GM19324 (cell line): Measurements from ENCODE around the gene RPL36AL.
"Not testable (repeated sequence)": the region's sequence is repeated elsewhere in the genome, so short reads cannot be mapped to it uniquely, and the experiment has no call there.

Experiments
- ATAC-seq: cut with Tn5 transposase; IDR thresholded peaks from one replicate; pipeline ENCODE4 v1.9.1; 2021; ENCODE audit warnings: mild to moderate bottlenecking, moderate library complexity; ENCODE audit not compliant: unreplicated experiment, low FRiP score

Gene RPL36AL

DNA sequence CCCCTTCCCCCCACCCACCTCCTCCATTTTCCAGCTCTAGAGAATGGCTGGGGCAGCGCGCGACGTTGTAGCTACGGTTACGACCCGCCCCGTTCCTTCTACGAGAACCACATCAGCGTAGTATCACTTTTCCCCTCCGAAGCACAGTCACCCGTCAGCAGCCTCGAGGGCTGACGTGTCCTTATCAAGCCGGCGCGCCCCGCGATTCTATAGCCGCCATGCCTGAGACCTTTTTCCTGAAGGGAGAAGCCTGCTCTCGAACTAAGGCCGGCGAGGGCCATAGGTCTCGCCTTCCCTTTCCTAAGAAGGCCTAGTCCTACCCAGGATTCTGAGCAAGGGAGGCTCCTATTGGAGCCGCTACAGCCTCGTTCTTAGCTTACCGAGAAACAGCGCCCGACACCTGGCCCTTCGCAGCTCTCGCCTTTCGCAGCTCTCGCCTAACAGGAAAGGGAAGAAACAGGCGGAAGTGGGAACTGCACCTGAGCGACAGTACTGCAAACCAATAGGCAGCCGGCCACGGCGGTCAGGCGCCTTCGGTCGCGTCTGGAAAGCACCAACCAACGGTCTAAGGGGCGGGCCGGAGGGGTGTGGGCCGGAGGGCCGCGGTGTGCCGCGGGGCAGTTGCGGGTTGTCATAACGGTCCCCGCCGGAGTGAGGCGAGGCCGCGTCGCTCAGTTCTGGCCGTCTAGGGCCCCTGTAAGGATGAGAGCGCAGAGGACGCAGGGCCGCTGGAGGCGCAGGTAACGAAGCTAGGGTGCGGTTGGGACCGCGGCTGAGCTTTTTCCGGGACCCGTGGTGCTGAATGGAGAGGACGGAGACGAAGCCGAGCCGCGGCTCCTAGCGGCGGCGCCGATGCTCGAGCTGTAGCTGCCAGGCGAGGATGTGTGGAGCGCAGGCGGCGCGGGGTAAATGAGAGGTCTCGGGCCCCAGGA is at the start of gene RPL36AL, which contains the start of gene MGAT2:
TSS of gene RPL36AL (minus strand) at position 445 of the 932 bp plus-strand sequence. CDS start 1,522 bp downstream, outside the sequence.
TSS of gene MGAT2 (plus strand) at position 618 of the 932 bp plus-strand sequence. CDS start 470 bp downstream, outside the sequence.
- ATAC-seq: peak; percentile 94

DNA sequence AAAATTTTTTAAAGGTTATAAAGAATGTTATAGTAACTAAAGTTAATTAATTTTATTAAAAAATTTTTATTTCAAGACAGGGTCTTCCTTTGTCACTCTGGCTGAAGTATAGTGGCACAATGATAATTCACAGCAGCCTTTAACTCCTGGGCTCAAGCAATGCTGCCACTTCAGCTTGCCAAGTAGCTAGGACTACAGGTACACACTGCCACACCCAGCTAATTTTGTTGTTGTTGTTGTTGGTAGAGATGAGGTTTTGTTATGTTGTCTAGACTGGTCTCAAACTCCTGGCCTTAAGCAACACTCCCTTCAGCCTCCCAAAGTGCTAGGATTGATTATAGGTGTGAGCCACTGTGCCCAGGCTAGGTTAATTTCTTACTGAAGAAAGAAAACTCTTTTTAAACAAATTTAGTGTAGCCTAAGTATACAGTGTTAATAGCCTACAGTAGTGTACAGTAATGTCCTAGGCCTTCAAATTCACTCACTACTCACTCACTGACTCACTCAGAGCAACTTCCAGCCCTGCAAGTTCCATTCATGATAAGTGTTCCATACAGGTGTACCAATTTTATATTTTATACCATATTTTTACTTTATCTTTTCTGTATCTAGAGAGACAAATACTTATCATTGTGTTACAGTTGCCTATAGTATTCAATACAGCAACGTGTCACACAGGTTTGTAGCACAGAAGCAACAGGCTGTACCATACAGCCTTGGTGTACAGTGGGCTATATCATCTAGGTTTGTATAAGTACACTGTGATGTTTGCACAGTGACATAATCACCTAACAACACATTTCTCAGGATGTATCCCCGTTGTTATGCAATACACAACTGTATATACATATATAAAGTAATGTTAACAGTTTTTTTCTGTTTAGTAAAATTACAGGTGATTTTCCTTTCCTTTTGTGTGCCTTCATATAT is 39.4 kb upstream of the RPL36AL start:
- no peak for ATAC-seq

DNA sequence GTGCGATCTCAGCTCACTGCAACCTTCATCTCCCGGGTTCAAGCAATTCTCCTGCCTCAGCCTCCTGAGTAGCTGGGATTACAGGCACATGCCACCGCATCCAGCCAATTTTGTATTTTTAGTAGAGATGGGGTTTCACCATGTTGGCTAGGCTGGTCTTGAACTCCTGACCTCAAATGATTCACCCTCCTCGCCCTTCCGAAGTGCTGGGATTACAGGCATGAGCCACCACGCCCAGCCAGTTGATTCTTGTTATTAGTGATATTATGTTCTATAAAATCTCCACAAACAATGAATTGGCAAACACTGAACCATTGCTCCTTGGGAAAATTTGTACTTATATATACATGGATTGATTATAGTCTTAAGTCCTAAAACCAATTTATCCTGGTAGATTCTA is 37.1 kb upstream of the RPL36AL start:
- not testable (repeated sequence) for ATAC-seq

DNA sequence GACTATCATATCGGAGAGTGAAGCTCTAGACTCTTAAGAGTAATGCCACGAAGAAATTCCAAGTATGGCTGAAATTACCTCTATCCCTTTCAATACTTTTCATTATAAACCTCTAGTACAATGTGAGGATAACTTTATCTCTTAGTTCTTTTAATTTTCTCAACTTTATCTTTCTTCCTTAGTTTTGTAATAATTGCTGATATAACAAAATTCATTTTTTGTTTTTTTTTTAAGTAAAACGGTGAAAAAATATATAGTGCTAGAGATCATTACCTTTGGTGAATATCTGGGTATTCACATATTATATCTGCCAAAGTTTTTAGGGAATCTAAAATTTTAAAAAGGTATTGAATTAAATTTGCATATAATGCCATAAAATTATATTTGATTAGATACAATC is 34.1 kb upstream of the RPL36AL start:
- ATAC-seq: no peak

DNA sequence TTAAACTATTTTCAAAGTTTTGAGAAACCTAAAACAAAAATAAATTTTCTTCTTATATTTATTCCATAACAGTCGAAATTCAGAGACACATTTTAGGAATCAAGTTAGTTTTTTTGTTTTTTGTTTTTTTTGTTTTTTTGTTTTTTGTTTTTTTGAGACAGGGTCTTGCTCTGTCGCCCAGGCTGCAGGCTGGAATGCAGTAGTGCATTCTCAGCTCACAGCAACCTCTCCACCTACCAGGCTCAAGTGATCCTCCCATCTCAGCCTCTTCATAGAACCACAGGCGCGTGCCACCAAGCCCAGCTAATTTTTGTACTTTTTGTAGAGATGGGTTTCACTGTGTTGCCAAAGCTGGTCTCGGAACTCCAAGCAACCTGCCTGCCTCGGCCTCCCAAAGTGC is 33.1 kb upstream of the RPL36AL start:
- ATAC-seq: no peak

DNA sequence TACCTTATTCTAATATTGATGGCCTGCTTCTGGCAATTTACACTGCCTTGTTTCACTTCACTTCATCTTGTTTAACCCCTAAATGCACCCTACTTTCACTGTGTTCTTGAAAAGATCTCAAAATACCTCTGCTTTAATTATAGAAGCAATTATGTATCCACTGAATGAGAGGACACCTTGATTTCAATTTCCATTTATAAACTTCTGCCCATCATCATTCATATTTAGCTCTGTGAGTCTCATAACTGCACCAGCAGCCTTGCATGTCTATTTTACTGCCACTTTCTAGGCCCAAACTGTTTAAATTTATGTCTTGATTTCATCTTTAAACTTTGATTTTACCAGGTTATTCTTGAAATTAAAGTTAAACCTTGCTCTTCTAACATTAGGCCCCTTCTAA is 21.7 kb upstream of the RPL36AL start:
- no peak for ATAC-seq

DNA sequence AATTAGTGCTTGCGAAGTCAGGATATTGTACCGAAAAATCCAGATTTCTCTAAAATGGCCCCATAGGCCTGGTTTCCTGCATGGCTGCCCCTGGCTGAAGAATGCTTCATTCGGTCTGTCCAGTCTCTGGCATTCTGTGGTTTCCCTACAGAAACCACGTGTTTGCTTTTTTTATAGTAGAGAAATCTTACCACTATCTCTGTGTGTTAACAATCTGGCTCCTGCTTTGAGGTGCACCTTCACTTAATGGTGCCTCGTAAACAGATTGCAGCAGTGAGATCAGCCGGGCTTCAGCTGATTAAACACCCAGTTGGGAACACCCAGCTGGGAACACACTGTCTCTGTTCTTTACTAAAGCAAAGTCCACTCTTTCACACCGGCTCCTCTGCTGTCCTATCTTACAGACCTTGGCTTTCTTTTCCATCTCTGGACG is 21.3 kb upstream of the RPL36AL start:
- no peak for ATAC-seq

DNA sequence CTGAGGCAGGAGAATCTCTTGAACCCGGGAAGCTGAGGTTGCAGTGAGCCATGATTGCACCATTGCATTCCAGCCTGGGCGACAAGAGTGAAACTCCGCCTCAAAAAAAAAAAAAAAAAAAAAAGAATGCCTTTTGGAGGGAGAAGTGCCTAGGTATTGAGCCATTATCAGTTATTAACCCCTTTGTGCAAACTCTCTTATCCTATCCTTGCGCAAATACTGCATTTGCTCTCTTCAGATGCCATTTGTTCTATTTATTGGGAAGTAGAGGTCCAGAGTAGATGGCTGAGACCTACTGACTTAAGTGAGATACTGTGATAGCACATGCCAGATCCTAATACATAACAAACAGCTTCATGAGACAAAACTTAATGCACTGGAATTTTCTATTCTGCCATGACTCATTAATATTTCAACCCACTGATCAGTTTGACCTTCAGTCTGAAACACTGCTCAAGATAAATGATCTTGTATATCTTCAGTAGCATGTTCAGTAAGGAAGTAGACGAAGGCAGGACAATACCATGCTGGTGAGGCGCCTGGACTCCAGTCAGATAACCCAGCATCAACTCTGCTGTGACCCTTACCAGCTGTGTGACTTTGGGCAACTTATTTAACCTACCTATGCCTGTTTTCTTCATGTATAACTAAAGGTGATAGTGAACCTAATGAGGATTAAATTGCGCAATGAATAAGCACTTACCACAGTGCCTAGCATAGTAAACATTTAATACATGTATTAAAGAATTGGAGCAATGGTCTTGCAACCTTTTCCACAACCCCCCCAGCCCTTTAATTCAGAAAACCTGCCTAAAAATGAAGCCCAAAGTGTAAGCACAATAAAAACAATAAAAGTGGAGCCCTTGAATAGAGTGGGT is 20.4 kb upstream of the RPL36AL start:
- ATAC-seq: no peak

DNA sequence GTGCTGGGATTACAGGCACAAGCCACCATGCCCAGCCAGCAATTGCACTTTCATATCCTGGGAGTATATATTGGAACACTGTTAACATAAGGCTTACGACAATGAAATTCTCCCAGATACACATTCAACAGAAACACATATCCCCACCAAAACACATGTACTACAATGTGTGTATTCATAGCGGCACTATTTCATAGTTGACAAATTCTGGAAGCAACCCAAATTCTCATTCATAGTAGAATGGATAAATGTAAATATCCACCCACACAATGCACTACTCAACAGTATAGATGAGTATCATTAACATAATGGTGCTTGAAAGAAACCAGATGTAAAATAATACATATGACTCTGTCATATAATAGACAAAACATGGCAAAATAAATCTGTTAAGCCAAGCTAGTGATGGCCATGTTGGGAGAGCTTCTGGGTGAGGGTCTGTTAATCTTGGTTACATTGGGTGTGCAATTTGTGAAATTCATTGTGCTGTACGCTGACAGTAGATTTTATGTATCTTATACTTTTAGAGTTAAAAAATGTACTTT is 17.2 kb upstream of the RPL36AL start:
- no peak for ATAC-seq

DNA sequence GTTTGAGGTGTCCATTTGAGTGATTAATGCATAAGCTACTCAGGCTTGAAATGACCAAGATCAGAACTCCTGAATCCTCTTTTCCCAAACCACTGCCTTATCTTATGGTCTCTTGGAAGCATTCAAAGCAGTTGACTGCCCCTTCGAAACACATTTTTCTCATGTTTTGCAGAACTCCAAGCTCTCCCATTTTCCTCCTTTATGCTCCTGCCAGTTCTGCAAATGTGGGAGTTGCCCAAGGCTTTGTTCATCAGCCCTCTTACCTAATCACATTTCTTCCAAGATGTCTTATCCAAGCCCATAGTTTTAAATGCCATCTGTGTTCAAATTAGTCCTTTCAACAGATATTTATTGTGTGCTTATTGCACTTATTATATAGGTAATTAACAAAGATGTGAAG is 16.4 kb upstream of the RPL36AL start:
- ATAC-seq: no peak

DNA sequence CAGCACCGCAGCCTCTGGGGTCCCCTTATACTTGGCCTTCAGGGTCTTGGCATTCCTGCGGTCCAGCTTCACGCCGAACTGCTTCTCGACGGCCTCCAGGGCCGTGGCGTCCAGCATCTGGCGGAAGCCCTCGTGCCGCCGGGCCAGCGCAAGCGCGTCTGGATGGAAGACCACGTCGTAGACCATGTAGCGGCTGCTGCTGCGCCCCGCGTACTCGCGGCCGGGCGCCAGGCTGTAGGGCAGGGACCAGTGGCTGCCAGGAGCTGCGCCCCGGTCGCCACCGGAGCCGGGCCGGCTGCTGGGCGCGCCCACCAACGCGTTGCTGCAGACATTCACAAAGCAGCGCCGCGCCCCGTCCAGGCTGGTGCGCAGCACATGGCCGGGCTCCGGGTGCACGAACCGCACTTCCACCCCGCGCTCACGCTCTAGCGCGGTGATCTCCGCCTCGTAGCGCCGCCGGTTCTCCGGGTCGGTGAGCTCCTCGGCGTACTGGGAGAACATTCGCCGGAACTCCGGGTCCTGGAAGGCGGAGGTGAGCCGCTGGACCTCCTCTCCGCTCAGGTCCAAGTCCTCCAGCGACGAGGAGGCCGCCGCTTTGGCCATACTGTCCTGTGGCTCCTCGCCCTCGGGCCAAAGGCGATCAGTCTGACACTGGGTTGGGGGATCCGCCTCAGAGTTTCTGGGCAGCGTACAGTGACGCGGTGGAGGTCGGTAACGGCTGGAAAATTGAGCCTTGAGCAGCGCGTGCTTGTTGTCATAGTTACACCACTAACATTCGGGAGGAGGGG is 14.3 kb upstream of the RPL36AL start, which contains the start of gene DNAAF2:
TSS of gene DNAAF2 (minus strand) at position 698 of the 788 bp plus-strand sequence. CDS start at position 603, 95 bp downstream.
- peak; percentile 25 for ATAC-seq

DNA sequence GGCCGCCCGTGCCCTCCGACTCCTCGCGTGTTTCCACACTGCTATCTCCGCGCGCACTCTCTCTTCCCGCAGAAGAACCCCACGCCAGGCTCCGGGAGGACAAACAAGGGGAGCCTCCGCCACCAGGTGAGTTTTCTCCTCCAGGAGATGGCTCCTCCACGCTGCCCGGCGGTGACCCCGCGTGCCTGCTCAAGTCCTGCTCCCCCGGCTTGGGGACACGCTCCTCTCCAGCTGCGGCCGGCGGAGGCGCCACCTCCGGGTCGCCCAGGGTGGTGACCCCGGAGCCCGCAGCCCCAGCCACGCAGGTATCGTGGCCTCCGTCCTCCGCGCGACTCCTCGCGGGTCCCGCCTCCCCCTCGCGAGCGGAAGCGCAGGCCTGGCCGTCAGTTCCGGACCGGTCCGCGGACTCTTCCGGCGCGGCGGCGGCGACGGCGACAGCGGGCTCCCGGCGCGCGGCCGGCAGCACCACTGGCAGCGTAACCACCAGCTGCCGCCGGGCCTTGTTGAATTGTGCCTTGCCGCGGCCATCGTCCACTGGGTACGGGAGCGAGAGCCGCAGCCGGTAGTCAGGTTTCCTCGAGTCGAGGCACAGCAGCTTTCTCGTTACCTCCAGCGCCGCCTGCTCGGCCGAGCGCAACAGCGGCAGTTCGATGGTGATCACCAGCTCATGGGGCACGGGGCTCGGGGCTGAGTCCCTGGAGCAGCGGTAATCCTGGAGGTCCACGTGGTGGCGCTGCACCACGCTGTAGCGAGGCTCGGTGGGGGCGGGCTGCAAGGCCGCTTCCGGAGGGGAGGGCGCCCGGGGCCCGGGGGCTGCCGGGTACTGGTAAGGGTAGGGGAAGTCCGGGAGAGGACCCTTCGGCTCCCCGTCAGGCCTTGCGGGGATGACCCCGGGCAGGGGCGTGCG is 13.5 kb upstream of the RPL36AL start:
- ATAC-seq: peak; percentile 84

DNA sequence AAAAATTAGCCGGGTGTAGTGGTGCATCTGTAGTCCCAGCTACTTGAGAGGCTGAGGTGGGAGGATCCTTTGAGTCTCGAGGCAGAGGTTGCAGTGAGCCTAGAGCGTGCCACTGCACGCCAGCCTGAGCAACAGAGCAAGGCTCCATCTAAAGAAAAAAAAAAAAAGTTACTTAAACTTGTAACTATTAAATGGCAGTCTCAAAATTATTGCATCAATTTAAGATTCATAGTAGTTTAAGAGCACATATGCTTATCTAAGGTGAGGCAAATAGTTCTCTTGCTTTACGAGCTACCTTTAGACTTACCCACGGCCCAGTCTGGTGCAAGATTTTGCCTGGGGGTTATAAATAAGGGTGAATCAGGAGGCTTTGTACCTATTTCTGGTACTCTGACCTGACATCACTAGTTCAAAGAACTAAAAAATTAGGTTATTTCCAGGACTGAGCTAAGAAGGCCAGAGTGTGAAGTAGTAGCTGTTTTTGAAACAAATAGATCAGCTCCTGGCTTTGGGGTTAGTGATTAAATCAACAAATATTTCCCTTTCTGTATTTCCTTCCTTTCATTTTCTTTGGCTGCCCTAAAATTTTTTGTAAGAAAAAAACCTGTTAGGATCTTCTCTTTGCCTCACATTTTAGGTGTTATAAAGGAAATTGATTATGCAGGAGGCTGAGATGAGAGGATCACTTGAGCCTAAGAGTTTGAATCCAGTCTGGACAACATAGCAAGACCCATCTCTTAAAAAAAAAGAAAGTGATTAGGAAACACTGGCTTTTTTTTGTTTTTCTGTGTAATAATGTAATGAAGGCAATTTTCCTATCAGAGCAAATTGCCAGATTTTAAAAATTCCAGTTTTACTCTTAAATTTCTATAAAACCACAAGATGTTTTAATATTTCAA is 3.8 kb upstream of the RPL36AL start:
- ATAC-seq: no peak

DNA sequence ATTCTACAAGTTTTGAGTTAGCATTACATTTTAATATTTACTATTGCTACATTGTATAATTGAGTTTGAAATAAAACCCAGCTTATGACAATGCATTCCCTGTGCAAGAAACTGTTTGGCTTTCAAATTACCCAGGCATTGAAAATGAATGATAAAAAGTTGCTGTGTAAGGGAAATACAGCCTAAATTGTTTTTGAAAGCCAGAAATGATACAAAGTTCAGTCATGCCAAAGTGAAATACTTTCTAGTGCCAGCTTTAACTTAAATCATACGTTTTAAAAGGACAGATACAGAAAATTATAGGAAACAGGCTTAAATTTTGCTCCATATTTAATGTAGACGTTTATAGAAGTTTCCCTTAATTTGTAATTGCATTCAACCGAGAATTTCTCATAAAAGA is 3.0 kb upstream of the RPL36AL start:
- ATAC-seq: no peak

DNA sequence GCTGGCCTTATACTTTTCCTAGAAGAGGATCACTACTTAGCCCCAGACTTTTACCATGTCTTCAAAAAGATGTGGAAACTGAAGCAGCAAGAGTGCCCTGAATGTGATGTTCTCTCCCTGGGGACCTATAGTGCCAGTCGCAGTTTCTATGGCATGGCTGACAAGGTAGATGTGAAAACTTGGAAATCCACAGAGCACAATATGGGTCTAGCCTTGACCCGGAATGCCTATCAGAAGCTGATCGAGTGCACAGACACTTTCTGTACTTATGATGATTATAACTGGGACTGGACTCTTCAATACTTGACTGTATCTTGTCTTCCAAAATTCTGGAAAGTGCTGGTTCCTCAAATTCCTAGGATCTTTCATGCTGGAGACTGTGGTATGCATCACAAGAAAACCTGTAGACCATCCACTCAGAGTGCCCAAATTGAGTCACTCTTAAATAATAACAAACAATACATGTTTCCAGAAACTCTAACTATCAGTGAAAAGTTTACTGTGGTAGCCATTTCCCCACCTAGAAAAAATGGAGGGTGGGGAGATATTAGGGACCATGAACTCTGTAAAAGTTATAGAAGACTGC is 1.7 kb upstream of the RPL36AL start:
- ATAC-seq: no peak

DNA sequence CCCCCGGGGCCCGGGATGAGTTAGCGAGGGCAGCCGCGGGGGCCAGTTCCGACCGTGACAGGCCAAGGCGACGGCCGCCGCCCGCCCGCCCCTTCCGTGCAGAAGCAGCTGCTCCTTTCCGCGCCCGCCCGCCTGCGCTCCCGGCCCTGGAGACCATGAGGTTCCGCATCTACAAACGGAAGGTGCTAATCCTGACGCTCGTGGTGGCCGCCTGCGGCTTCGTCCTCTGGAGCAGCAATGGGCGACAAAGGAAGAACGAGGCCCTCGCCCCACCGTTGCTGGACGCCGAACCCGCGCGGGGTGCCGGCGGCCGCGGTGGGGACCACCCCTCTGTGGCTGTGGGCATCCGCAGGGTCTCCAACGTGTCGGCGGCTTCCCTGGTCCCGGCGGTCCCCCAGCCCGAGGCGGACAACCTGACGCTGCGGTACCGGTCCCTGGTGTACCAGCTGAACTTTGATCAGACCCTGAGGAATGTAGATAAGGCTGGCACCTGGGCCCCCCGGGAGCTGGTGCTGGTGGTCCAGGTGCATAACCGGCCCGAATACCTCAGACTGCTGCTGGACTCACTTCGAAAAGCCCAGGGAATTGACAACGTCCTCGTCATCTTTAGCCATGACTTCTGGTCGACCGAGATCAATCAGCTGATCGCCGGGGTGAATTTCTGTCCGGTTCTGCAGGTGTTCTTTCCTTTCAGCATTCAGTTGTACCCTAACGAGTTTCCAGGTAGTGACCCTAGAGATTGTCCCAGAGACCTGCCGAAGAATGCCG is 872 bp upstream of the RPL36AL start:
- no peak for ATAC-seq
